Duodenal mucosa (tissue), 2 donors: ENCODE data around the gene SEMA3D.

Experiments
- H3K27ac ChIP-seq: one replicate; pipeline ENCODE4 v1.7.0; 2013; ENCODE audit warnings: low read depth, low read length
- H3K27me3 ChIP-seq, 2 donors: one replicate each; pipeline ENCODE4 v1.7.0; 2013; ENCODE audit warnings: low read length in 2 of 2, control low read depth in 1 of 2; ENCODE audit not compliant: insufficient read depth in 2 of 2, control insufficient read depth in 1 of 2
- H3K36me3 ChIP-seq, 2 donors: one replicate each; pipeline ENCODE4 v1.7.0; 2013; ENCODE audit warnings: low read length in 2 of 2, control low read depth in 1 of 2; ENCODE audit not compliant: insufficient read depth in 2 of 2, control insufficient read depth in 1 of 2
- H3K4me1 ChIP-seq, 2 donors: one replicate each; pipeline ENCODE4 v1.7.0; 2013; ENCODE audit warnings: low read length in 2 of 2, control low read depth in 1 of 2; ENCODE audit not compliant: insufficient read depth in 2 of 2, control insufficient read depth in 1 of 2
- H3K4me3 ChIP-seq, 2 donors: one replicate each; pipeline ENCODE4 v1.7.0; 2013; ENCODE audit warnings: low read length in 2 of 2, low read depth in 1 of 2
- H3K9ac ChIP-seq, 2 donors: one replicate each; pipeline ENCODE4 v1.7.0; 2013; ENCODE audit warnings: low read length in 2 of 2, low read depth in 1 of 2
- H3K9me3 ChIP-seq, 2 donors: one replicate each; pipeline ENCODE4 v1.7.0; 2013; ENCODE audit warnings: low read length in 2 of 2, control low read depth in 1 of 2; ENCODE audit not compliant: control insufficient read depth in 1 of 2

The SEMA3D gene

GRCh38 chr7:85186521-85187241 lies at the start of gene SEMA3D:
Gene SEMA3D (minus strand): TSS chr7:85187056. CDS start chr7:85121891, 65,165 bp downstream.
- Histone ChIP-seq H3K4me3 (peak within 1 kb of the TSS; percentile 74 to 77), H3K9me3 (no peaks in the 10 kb centered on the region), H3K4me1 (peaks cover 5 to 10% of the 10 kb centered on the region in 2 donors), H3K27ac (peak within 1 kb of the TSS; percentile 36), H3K27me3 (peaks cover 11 to 33% of the 10 kb centered on the region in 2 donors), H3K36me3 (no peaks in the 10 kb centered on the region), H3K9ac (peak within 1 kb of the TSS; percentile 6 to 31)

GRCh38 chr7:85234730-85235129 lies 47.9 kb upstream of the SEMA3D start:
- H3K4me1 ChIP-seq, result no peaks in the 10 kb centered on the region
- H3K27me3 ChIP-seq, result no peaks in the 10 kb centered on the region
- H3K4me3 ChIP-seq, result no peak overlapping the region
- H3K27ac ChIP-seq, result no peak overlapping the region
- no peaks in the 10 kb centered on the region for H3K36me3 ChIP-seq
- H3K9me3 ChIP-seq, result no peaks in the 10 kb centered on the region
- H3K9ac ChIP-seq, result no peak overlapping the region

- no peak overlapping the region for H3K4me3 ChIP-seq
Measured at GRCh38 chr7:85232068-85232467, 45.2 kb upstream of the SEMA3D start.

DNA sequence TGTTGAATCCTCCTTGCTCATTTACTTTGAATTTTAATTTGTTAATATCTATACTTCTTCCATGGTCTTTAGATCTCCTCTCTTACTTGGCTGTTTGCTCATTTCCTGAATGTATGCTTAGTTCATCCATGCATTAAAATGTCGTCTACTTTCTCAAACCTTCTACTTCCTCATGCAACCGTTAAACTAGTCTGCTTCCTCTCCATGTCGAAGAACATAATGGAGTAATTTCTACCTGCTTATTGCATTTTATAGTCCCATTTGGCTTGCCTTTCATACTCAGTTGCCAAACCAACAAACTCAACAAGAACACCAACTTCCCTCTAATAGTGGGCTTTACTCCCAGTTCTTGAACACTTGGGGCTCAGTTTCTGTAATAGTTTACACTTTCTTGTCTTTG lies 43.8 kb upstream of the SEMA3D start:
- Histone ChIP-seq H3K27me3 (no peaks in the 10 kb centered on the region), H3K9ac (no peak overlapping the region), H3K4me3 (no peak overlapping the region), H3K36me3 (no peaks in the 10 kb centered on the region), H3K9me3 (no peaks in the 10 kb centered on the region), H3K27ac (no peak overlapping the region), H3K4me1 (no peaks in the 10 kb centered on the region)

More at GRCh38 chr7:85232068-85232467, 45.2 kb upstream of the SEMA3D start:
- Histone ChIP-seq H3K9me3 (no peaks in the 10 kb centered on the region), H3K9ac (no peak overlapping the region), H3K27ac (no peak overlapping the region), H3K27me3 (no peaks in the 10 kb centered on the region), H3K4me1 (no peaks in the 10 kb centered on the region), H3K36me3 (no peaks in the 10 kb centered on the region)

DNA sequence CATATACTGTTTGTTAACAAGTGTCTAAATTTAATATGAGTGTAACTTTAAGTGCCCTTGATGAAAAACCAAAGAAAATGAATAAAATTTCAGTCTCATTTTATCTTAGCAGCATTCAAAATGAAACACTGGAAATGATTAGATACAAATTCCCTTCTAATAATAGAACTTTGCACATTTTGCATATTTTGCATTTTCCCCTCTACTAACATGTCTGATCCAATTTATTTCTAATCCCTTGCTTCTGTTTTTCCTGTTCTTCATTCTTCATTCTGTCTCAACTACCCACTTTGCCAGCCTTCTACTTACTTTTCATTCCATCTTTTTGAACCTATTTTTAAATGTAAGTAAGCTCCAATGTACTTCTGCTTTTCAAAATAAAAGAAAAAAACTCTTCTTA lies 42.7 kb upstream of the SEMA3D start:
- H3K27ac ChIP-seq, result no peak overlapping the region

GRCh38 chr7:85226361-85227085 lies 39.7 kb upstream of the SEMA3D start:
- no peak overlapping the region for H3K27ac ChIP-seq
- H3K9me3 ChIP-seq, result no peaks in the 10 kb centered on the region
- no peak overlapping the region for H3K4me3 ChIP-seq
- no peak overlapping the region for H3K9ac ChIP-seq
- H3K4me1 ChIP-seq, result no peaks in the 10 kb centered on the region
- H3K36me3 ChIP-seq, result no peaks in the 10 kb centered on the region
- no peaks in the 10 kb centered on the region for H3K27me3 ChIP-seq

More for the DNA sequence above, 42.7 kb upstream of the SEMA3D start:
- Histone ChIP-seq H3K27me3 (no peaks in the 10 kb centered on the region), H3K9me3 (no peaks in the 10 kb centered on the region), H3K4me3 (no peak overlapping the region), H3K4me1 (no peaks in the 10 kb centered on the region), H3K36me3 (no peaks in the 10 kb centered on the region), H3K9ac (no peak overlapping the region)

GRCh38 chr7:85224171-85224570 lies 37.3 kb upstream of the SEMA3D start:
- no peaks in the 10 kb centered on the region for H3K9me3 ChIP-seq
- H3K36me3 ChIP-seq, result no peaks in the 10 kb centered on the region
- H3K4me1 ChIP-seq, result no peaks in the 10 kb centered on the region
- H3K4me3 ChIP-seq, result no peak overlapping the region
- H3K27me3 ChIP-seq, result no peaks in the 10 kb centered on the region
- H3K27ac ChIP-seq, result no peak overlapping the region
- no peak overlapping the region for H3K9ac ChIP-seq

DNA sequence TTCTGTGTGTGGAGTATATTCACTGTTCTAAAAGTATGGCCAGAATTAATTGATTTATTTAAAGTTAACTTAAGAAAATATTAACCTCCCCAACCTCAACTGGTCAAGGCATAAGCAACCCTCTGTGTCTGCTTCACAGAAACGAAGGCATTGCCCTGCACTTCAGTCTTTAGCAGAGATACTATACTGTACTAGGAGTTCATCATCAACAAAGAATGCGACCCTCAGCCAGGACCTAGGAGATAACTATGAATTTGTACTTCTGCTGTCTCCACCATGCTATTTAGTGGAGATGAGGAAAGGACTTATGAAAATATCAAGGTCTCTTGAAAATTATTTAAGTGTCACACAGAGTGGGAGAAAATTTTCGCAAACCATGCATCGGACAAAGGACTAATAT lies 35.7 kb upstream of the SEMA3D start:
- no peak overlapping the region for H3K4me3 ChIP-seq

DNA sequence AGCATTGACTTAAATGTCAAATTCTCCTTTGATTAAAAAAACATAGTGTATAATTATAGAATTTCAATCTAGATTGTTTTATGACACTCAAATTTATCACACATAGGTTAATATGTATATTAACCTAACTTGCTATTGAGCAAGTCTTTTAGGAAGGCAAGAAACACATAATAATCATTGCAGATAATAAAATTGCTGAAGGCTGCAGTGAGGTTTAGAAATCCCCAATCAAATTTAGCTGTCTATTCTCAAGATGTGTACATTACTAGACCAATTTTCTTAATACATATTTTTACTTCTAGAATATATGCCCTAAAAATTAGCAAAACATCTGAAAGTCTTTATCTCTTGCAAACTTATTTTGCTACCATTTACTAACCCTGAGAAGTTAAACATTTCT lies 34.9 kb upstream of the SEMA3D start:
- no peaks in the 10 kb centered on the region for H3K27me3 ChIP-seq
- no peaks in the 10 kb centered on the region for H3K4me1 ChIP-seq
- no peaks in the 10 kb centered on the region for H3K9me3 ChIP-seq
- H3K9ac ChIP-seq, result no peak overlapping the region
- no peak overlapping the region for H3K4me3 ChIP-seq
- H3K36me3 ChIP-seq, result no peaks in the 10 kb centered on the region
- H3K27ac ChIP-seq, result no peak overlapping the region

More for the DNA sequence above, 35.7 kb upstream of the SEMA3D start:
- no peaks in the 10 kb centered on the region for H3K27me3 ChIP-seq
- no peaks in the 10 kb centered on the region for H3K9me3 ChIP-seq
- H3K4me1 ChIP-seq, result no peaks in the 10 kb centered on the region
- no peaks in the 10 kb centered on the region for H3K36me3 ChIP-seq
- no peak overlapping the region for H3K27ac ChIP-seq
- no peak overlapping the region for H3K9ac ChIP-seq

DNA sequence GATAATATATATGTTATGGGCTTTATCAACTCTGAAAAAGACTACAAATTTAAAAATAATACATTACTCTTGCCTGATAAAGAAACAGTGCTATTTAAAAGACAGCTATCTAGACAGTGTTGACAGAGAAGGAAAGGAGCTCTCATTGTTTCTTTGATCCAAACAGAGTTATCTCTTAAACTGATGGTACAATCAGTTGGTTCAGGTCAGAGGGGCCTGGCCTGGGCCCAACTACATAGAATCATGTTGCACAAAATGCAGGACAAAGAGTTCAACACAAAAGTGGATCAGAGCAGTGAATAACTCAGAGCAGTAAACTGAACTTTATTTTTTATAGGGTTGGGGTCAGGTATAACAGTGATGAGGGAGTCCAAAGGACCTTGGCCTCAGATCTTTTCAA lies 33.8 kb upstream of the SEMA3D start:
- H3K4me1 ChIP-seq, result no peaks in the 10 kb centered on the region
- no peaks in the 10 kb centered on the region for H3K36me3 ChIP-seq
- H3K4me3 ChIP-seq, result no peak overlapping the region
- H3K9ac ChIP-seq, result no peak overlapping the region
- no peak overlapping the region for H3K27ac ChIP-seq
- H3K9me3 ChIP-seq, result no peaks in the 10 kb centered on the region
- no peaks in the 10 kb centered on the region for H3K27me3 ChIP-seq
